Medulla oblongata (tissue), 1 donor: Measurements from ENCODE around the gene RGS8.
"Not testable (repeated sequence)": the region's sequence is repeated elsewhere in the genome, so short reads cannot be mapped to it uniquely, and the experiment has no call there.

ENCODE experiments used
- DNase-seq: peaks from one replicate; pipeline ENCODE4 v3.0.0-alpha.2; 2015; ENCODE audit errors: extremely low spot score

RGS8 gene

DNA sequence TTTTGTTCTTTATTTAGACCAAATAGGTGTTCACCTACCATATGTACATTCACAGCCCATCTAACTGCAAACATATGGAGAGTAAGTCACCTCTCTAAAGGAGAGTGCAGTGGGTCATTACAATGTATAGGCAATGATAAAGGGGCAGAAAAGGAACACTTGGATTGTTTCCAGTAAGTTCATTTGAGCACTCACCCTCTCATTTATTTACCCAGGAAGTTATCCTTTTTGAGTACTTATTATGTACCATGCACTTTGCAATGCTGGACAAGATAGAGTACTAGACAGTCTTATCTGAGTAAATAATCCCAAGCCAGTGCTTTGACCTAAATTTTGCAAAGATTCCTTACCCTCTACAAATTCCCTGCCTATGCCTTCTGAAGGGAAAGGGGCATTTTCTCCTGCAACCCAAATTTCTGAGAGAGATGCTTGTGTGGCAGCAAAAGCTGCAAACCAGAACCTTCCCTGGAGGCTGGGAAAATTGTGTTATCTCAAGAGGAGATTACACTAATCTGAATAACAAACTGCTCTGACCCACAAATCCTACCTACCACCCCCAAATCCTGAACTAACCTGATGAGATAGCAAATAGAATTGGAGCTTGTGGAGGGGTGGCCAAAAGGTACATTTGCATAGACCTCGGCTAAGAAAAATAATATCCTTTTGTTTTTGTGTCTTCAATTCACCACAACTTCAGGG is 18.6 kb upstream of the RGS8 start:
- no peak for DNase-seq

DNA sequence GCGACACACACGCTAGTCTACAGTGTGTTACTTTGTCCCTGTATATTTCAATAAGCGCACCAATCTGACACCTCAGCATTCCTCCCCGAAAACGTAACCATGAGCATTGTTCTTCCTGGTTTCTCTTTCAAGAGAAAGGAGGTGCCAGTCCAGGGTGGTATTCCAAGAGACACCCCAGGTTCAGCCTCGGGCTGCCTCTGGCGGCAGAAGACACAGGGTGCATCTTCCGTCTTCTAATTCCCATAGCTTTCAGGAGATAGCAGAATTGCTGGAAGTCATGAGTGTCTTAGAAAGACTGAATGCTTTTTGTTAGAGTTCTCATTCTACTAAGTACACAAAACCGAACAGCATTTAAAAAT is 15.9 kb upstream of the RGS8 start:
- no peak for DNase-seq

DNA sequence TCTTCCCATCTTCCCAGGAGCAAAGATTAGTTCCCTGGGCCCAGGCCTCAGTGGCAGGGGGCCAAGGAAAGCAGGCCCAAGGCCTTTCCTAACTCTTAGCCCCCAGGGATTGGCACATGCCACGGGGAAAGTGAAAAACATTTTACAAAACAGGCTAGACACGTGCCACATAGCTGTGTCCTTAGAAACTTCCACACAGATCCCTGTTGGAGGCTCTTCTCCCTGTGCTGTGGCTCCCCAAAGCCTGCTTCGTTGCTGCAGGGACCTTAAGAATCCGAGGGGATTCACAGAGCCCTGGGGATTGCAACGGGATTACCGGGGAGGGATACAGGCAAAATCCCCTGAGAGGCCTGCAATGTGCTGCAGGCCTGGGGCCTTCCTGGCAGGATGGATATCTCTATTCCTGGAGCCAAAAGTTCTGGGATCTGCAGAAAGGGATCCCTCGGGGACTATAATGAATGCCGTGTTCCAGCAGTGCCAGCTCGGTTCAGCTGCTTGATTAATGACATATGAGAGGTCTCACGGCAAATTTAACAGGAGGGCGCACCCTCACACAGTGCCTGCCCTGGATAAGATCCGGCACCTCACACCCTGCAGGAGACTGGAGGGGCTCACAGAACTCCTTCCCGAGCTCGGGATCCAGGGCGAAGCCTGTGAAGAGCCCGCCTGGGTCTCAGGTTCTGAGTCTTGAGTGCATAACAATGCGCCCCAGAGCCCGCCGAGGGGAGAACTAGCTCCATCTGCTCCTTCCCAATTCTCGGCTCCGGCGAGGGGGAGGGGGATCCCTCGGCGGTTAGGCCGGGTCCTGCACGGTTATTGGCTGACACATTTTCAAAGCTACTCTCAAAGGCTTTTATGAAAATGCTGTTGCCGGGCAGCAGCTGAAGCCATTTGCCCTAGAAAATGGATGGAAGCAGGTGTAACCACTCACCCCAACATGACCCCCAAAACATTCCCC is 15.3 kb upstream of the RGS8 start:
- peak; percentile 29 for DNase-seq

DNA sequence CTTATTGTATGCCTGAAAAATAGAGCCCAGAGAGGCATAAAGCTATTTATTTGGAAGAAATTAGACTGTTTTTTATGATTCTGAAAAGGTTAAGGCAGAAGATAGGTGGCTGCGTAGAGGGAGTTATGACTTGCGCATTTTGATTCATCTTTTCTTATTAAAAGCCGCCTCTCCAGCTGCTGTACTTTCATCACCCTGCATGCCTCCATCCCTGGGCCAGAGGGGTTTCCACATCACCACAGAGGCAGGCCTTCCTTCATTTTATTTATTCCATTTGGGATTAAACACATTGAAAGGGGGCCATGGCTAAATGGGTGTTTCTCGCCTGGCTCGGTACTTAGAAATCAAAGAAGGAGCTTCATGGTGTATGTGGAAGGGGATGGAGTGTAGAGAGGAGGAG is 14.6 kb upstream of the RGS8 start:
- no peak for DNase-seq

DNA sequence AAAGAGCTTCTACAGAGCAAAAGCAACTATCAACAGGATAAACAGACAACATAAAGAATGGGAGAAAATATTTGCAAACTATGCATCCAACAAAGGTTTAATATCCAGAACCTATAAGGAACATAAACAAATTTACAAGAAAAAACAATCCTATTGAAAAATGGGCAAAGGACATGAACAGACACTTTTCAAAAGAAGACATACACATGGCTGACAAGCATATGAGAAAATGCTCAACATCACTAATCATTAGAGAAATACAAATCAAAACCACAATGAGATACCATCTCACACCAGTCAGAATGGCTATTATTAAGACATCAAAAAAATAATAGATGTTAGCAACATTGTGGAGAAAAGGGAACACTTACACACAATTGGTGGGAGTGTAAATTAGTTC is 8.8 kb upstream of the RGS8 start:
- DNase-seq, result not testable (repeated sequence)

DNA sequence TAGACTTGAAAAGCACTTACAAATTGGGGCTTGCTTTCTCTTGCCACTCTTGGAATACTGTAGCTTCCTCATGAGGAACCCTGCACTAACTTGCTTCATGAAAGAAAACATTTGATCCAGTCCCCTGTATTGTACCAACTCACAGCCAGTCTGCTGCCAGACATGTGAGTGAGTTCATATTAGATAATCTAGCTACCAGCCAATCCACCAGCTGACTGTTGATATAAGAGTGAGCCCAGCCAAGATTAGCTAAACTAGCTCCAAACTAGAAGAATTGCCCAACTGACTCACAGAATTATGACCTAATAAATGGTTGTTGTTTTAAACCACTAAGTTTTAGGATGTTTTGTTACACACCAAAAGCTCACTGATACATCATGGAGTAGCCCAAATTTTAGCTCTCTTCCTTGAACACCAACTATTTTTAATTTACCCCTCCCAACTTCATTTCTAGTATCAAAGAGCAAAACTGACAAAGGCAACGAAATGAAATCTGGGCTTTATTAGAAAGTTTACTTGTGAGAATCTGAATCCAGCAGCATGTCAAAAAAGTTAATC is 6.6 kb upstream of the RGS8 start:
- no peak for DNase-seq

DNA sequence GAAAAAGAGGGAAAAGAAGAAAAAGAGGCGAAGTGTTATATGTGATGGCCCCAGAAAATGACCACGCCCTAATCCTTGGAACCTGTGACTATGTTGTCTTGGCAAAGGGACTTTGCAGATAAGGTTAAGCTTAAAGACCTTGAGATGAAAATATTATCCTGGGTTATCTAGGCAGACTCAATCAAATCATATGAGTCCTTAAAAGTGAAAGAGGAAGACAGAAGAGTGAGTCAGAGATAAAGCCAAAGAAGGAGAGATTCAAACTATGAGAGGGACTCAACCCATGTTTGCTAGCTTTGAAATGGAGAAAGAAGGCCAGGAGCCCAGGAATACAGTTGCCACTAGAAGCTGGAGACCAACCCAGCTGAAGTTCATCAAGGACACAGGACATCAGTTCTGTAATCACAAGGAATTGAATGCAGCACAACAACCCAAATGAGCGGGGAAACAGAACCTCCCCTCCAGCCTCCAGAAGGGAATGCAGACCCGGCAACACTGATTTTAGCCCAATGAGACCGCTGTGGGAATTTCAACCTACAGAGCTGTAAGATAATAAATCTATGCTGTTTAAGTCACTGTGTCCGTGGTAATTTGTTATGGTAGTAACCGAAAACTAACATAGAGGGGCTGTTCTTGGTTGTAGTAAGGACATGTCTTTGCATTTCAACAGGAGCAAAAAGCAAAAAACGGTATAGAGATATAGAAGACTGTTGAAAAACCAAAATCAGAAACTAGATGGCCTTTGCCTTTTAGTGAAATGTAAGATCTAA is 4.2 kb upstream of the RGS8 start:
- DNase-seq, result no peak

DNA sequence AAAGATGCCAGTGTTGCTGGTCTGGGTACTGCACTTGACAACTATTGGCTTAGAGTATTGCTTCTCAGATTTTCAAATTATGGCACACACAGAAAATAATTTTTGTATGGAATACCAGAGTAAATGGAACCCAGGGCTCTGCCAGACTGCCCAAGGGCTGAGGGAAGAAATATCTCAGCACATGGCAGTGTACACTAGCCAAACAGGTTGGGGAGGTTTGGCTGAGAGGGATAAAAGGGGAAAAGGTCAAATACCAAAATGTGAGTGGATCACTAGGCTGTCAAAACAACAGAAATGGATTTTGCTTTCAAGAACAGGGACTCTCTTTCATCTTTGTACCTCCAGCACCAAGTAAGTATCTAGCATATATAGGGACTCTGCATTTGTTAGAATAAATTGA is 3.0 kb upstream of the RGS8 start:
- no peak for DNase-seq

DNA sequence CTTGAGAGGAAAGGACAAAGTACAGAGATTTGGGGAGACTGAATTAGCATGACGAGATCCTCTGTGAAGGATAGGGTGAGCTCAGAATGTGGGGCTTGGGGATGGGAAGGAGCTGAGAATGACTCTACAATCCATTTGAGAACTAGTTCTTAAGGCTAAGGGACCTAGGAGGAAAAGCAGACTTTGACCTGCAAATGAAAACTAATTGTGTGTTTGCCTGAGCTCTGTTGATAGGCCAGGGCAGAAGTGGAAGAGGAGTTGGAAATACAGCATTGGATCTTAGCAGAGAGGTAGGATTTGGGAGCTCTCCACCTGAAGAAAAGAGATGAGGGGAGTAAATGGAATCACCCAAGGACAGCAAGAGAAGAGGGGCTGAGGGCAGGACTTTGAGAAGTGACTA is 2.1 kb upstream of the RGS8 start:
- DNase-seq, result no peak

DNA sequence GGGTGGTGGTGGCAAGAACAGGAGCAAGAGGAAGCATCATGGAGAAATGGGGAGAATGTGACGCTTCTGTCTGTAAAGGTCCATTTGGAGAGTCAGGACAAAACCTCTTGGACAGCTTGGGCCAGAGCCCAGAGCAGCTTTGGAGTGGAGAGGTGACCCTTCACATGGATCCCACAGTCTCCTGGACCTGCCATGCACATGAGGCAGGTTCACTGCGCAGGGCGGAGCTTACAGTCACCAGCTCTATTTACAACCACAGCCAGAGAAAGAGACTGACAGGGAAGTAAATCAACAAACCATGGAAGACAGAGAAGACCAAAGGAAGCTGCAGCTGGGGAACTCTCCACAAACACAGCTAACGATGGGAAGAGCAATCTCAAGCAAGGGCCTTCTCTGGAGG is 828 bp upstream of the RGS8 start:
- no peak for DNase-seq

DNA sequence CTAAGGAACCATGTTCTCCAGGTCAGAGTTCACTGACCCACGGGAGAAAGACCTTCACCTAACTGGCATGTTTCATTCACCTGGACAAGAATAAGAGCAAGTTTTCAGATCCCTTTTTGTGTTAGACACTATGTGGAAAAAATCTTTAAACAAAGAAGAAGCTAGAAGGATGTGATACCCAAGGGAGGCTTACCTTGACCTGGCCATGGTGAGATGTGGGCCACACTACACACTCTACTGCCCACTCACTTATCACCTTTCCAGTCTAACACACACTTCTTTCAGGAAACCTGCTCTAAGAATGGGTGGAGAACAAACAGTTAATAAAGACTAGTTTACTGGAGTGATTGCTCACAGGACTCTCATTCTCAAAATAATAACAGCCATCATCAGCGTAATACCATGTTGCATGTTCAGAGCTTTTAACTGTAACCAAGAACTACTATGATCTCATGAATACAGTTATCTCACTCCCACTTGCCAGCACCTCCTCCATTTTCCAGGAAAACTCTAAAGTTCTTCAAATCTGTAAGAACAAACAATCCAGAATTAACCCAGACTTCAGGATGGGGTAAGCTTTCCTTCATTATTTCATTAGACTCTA is 1.4 kb downstream of the RGS8 start:
- DNase-seq, result no peak

DNA sequence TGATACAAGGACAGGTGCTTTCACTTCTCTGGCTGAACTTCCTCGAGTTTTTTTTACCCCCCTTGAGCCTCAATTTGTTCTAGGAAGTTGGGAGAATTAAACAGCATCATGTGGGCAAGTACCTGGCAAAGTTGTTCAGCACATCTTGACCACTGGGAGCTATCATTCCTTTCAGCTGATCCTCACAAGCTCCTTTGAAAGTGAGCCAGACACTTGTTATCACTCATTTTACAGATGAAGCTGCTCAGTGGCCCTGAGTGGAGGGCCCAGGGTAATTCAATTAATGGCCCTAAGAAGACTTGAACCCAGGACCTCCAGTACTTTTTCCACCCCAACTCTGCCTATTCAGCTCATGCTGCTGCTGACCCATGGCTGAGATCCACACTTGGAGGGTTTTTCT is 2.0 kb downstream of the RGS8 start:
- no peak for DNase-seq

DNA sequence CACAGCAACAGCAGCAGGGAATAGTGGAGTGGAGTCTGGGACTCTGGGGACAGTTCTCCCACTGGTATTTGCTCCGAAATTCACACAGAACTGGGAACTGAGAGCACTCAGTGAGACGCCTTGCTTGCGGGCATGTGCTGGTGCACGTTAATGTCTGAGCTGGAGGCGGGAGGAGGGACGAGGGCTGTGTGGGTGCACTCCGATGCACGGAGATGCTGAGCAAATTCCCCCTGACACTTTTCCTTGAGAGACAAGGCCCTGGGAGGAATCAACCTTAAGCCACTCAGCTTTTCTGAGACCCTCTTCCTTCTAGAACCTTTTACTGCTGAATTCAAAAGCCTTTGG is 2.8 kb downstream of the RGS8 start:
- DNase-seq, result no peak

DNA sequence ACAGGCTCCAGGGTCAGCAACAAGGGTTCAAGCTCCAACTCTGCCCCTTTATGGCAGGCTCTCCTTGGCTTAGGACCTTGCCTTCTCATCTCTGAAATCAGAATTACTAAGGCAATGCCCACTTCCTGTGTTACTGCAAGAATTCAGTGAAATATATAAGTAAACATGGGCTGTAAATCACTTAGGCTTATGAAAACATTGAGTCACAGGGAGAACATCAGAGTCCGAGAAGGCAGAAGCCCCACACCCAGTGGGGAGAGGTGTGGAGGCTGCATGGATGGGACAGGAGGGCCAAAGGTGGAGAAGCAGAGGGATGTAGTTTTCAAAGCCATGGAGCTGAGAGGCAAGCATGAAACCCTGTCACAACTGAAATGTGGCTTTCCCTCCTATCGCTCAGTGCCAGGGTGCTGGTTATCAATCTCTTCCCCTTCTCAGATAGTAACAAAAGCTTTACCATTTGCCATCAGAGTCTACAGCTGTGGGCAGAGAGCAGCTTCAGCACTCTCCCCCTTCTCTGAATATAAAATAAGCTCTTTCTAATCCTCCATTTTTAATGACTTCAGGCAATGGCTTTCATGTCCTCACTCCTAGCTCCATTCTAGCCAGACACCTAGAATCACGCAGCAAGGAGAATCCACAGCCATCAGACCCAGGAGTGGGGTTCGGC is 3.4 kb downstream of the RGS8 start:
- DNase-seq, result no peak

DNA sequence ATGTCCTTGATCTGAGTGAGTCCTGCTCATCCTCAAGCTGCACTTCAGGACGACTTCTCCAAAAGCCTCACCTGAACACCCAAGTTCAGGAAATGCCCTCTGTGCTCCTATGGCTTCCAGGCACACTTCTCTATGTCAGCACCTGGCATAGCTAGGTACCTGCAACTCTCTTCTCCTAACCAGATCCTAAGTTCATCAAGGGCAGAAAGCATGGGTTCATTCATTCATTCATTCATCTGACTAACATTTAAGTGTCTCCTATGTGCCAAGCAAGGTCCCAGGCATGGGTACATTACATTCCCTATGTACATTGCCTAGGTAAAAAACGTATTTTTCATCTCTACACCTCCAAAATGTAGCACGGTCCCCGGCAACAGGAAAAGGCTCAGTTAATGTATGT is 4.0 kb downstream of the RGS8 start:
- no peak for DNase-seq

DNA sequence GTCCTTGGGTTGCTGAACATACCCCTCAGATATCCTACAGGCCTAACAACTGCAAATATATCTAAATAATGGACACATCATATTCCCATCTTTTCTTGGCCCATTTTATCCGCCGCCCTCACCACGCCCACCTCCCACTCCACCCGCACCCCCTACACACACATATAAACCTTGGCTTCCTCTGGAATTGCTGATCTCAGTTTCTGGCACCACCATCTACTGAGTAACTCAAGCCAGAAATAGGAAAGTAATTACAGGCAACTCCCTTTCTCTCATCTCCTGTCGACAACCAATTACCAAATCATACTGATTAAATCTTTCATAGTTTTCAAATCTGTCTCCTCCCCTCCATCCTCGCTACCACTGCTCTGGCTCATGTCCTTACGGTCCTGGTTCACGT is 4.7 kb downstream of the RGS8 start:
- no peak for DNase-seq

DNA sequence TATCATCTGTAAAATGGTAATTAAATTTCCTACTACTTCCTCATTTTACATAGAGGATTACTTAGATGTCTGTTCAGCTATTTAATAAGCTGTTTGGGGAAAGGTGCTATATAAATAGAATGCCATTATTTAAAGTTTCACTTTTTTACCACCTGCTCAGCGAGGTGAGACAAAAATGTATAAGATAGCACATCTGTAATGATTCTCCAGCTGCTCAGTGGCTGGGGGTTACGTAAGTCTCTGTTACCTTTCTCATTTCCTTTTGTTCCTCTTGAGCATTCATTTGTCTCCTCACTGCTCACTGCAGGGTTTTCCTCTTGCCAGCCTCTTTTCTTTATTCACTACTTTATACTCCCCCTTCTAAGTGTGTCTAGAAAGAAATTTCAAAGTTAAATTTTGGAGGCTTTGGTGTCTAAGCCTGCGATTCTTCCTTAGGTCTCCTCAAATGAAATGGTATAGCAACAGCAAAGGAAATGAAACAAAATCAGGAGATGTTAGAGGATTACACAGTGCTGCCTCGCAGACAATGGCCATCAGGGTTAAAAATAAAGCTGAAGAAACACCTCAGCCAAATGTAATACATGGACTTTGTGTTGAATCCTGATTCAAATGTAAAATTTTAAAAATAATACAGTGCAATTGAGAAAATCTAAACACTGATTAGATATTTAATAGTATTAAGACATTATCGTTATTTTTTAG is 6.8 kb downstream of the RGS8 start:
- no peak for DNase-seq

DNA sequence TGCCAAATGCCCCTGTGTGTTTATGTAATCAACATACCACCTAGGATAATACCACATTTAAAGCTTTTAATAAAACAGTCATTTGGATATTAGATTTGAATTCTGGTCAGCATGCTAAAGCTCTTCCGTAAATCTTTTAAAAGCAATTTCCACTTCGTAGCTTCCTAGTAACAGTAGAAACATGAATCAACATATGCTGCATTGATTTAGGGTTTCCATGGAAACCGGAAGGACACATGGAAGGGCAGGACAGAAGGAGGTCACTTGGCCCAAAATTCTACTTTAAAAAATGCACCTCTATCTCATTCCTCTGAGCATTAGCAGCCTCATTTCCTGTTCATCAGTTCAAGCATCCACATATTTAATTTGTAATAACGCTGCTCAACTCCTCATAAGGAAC is 8.1 kb downstream of the RGS8 start:
- DNase-seq, result no peak

DNA sequence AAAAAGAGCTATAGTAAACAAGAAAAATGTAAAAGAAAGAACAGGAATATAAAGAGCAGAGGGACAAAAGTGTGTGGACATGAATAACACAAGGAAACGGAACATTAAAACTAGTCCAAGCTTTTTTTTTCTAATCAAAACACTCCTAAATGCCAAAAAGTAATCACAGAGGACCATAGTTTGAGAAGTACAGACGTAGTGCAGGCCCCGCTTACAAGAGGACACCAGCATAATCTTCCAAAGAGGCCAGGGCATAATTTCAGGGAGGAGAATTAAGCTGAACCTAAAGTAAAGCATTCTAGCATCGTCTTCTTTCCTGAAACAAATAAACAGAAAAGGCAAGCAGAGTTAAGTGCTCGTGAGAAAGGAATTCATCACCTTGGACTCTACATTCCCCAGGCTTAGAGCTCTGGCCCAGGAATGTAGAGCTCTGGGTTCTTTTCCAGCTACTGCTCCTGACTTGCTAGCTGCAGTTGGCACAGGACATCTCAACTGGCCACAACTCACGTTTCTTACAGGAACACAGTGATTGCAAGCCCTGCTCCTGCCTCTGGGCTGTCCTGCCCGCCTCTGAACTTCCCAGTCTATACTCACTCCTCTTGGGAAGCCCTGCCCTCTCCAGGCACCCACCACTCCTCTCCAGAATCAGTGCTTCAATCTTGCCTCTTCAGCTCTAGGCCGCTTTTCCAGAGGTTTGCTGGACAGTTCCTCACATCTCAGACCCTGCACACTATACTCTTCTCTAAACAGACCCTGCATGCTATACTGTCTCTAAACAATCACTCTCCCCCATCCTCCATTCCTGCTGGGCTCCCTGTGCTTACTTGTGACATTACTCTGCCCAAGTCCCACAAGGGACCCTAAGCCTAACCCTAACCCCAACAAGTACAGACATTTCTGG is 9.8 kb downstream of the RGS8 start:
- DNase-seq, result no peak

DNA sequence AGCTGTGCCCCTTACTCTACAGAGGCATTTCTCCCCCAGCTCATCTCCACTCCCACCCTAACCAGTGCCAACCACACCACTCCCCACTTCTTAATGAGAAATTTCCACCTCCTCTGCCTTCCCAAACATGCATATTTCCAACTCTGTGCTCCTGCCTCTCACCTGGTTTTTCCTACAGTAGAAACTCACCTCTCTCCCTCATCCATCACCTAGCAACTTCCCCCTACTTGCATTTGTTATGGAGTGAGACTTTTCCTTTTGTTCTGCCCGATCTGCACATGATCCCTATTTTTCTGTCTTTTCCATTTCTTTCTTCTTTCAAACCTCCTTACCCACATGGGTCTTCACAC is 11.9 kb downstream of the RGS8 start:
- DNase-seq, result no peak
